ENCODE measurements around the gene SYN1. TPM values are rescaled to one million over a fixed set of nuclear protein-coding genes. Genes with fewer than 3 reads are reported as not detected.

The SYN1 gene
- total RNA-seq, 1 donor from 2014 or later, result 4.5 TPM

DNA sequence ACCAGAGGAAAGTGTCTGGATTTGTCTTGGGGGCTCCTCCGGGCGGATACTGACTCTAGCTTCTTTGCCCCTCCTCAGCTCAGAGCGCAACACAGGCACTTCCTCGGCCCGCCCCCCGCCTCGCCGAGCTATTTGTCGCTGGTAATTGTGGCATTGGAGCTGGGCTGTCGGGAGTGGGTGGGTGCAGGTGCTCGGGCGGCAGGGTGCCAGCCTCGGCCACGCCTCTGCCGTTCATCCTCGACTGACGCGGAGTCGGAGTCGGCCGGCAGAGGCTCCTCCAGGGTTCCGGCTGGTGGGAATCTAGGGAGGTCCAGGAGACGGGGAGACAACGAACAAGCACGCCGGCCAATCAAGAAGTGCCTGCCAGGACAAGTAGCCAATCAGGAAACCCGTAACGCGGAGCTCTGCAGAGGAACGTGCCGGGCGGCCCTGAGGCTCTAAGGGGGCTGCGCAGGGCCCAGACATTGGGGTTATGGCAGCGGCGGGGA lies 3.9 kb upstream of the SYN1 start:
- DNase-seq (ENCODE audit: low read depth, low spot score), result peak; percentile 37
- Mint-ChIP-seq H3K27ac (ENCODE audit: unreplicated experiment) (no peak overlapping the region), H3K27me3 (ENCODE audit: low read depth) (peaks cover 36% of the 10 kb centered on the region), H3K36me3 (ENCODE audit: low read depth) (peaks cover 2% of the 10 kb centered on the region), H3K4me1 (peaks cover 11% of the 10 kb centered on the region), H3K4me3 (peak overlapping the region; percentile 80), H3K9me3 (no peaks in the 10 kb centered on the region)
- TF ChIP-seq, protein P1, sequence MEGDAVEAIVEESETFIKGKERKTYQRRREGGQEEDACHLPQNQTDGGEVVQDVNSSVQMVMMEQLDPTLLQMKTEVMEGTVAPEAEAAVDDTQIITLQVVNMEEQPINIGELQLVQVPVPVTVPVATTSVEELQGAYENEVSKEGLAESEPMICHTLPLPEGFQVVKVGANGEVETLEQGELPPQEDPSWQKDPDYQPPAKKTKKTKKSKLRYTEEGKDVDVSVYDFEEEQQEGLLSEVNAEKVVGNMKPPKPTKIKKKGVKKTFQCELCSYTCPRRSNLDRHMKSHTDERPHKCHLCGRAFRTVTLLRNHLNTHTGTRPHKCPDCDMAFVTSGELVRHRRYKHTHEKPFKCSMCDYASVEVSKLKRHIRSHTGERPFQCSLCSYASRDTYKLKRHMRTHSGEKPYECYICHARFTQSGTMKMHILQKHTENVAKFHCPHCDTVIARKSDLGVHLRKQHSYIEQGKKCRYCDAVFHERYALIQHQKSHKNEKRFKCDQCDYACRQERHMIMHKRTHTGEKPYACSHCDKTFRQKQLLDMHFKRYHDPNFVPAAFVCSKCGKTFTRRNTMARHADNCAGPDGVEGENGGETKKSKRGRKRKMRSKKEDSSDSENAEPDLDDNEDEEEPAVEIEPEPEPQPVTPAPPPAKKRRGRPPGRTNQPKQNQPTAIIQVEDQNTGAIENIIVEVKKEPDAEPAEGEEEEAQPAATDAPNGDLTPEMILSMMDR (conservative IDR thresholded peaks at IDR 0.05), result no peak

DNA sequence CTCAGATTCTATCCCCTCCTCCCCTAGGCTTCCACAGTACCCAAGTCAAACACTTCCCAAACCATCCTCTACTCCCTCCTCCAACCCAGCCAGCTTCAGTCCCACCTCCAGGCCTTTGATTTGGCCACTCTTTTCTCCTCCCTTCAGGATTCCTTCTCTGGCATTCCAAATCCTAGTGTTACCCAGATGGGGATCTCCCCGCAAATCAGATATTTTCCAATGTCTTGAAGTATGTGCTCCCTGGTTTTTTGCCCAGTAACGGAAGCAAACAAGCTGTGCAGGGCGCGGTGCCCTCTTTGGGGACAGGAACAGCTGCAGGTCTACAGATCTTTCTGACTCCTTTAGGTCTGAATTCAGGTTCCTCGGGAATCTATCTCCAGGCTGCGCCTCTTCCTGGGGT lies 2.2 kb upstream of the SYN1 start:
- Mint-ChIP-seq H3K9me3 (no peaks in the 10 kb centered on the region), H3K4me3 (no peak overlapping the region), H3K36me3 (ENCODE audit: low read depth) (peaks cover 2% of the 10 kb centered on the region), H3K4me1 (peaks cover 11% of the 10 kb centered on the region), H3K27me3 (ENCODE audit: low read depth) (peaks cover 47% of the 10 kb centered on the region), H3K27ac (ENCODE audit: unreplicated experiment) (no peak overlapping the region)
- DNase-seq (ENCODE audit: low read depth, low spot score), result no peak
- TF ChIP-seq, protein P1 (conservative IDR thresholded peaks at IDR 0.05), result no peak

DNA sequence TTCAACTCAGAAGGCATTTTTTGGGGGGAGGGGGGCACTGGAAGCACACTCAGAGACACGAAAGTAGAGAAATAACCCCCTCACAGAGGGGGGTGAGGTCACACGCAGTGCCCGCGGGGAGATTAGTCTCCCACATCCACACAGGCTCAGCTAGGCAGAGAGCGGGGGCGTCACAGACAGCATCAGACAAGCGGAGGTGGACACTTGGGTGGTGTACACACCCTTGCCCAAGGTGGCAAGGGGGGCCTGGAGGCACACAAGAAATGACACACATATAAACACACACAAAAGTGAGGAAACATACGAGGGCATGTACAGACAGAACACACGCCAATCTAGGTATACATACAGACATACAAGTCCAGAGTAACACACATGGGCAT lies 637 bp upstream of the SYN1 start:
- Mint-ChIP-seq H3K9me3 (no peaks in the 10 kb centered on the region), H3K36me3 (ENCODE audit: low read depth) (peaks cover 2% of the 10 kb centered on the region), H3K4me3 (no peak overlapping the region), H3K27me3 (ENCODE audit: low read depth) (peaks cover 49% of the 10 kb centered on the region), H3K27ac (ENCODE audit: unreplicated experiment) (no peak overlapping the region), H3K4me1 (peaks cover 11% of the 10 kb centered on the region)
- DNase-seq (ENCODE audit: low read depth, low spot score), result no peak
- TF ChIP-seq, protein P1 (conservative IDR thresholded peaks at IDR 0.05), result no peak

DNA sequence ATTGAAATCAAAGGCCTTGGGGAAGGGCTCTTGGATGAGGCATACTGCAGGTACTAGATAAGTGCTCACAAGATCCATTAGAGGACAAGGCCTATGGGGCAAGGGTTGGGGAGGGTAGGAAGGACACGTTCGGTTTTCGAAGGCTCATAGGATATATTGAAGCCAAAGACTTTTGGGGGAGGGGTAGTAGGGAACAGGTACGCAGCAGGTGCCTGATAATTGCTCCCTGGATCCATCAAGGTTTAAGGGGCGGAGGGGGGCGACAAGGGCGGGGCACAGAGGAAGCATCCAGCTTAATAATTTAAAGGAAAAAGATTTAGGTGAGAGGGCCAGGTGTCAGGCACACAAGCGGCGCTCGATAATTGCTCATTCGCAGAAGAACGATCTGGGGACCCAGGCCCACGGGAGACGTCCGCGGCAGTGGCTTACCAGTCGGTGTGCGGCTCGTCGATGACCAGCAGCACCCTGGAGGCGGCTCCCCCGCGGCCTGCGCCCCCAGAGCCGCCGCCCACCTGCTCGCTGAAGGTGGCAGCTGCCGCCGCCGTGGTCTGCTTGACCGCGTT lies 653 bp downstream of the SYN1 start:
- no peaks in the 10 kb centered on the region for H3K9me3 Mint-ChIP-seq
- H3K4me3 Mint-ChIP-seq, result peak overlapping the region; percentile 58
- TF ChIP-seq, protein P1 (conservative IDR thresholded peaks at IDR 0.05), result no peak
- H3K4me1 Mint-ChIP-seq, result peaks cover 9% of the 10 kb centered on the region
- H3K27me3 Mint-ChIP-seq (ENCODE audit: low read depth), result peaks cover 49% of the 10 kb centered on the region
- no peak overlapping the region for H3K27ac Mint-ChIP-seq (ENCODE audit: unreplicated experiment)
- H3K36me3 Mint-ChIP-seq (ENCODE audit: low read depth), result no peaks in the 10 kb centered on the region
- DNase-seq (ENCODE audit: low read depth, low spot score), result no peak

DNA sequence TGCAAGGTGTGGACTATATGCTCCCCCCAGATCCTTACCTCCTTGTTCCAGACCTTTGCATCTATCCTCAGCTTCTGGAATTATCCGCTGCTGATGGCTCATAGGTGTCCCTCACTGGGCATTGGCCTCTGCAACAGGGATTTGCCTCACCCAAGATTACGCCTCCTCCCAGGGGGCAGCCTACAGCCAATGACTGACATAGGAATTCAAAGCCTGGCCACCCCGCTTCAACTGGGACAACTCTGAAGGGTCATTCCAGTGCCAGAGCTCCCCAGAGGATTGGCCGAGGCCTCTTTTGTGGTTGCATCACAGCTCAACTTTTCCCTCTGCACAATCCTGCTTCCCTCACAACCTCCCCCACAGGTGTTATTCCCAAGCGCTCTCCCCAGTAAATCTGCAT lies 5.0 kb downstream of the SYN1 start:
- no peak for DNase-seq (ENCODE audit: low read depth, low spot score)
- TF ChIP-seq, protein P1 (conservative IDR thresholded peaks at IDR 0.05), result no peak
- Mint-ChIP-seq H3K4me3 (no peak overlapping the region), H3K36me3 (ENCODE audit: low read depth) (no peaks in the 10 kb centered on the region), H3K27ac (ENCODE audit: unreplicated experiment) (no peak overlapping the region), H3K27me3 (ENCODE audit: low read depth) (peaks cover 17% of the 10 kb centered on the region), H3K9me3 (peaks cover 6% of the 10 kb centered on the region), H3K4me1 (no peaks in the 10 kb centered on the region)
